T-helper 22 cell (primary cell): Measurements from ENCODE around the gene PRKCH.

Experiments
- DNase-seq: peaks from one replicate; pipeline ENCODE4 v3.0.0-alpha.2; 2020; ENCODE audit warnings: low read depth

PRKCH gene

GRCh38 chr14:61569308-61569707 is 247.9 kb downstream of the PRKCH start:
- no peak for DNase-seq

GRCh38 chr14:61569812-61570548 is 248.6 kb downstream of the PRKCH start:
- no peak for DNase-seq

GRCh38 chr14:61570549-61571290 is 249.3 kb downstream of the PRKCH start:
- DNase-seq: no peak

GRCh38 chr14:61571917-61572316 is 250.5 kb downstream of the PRKCH start:
- no peak for DNase-seq

- DNase-seq: no peak
Measured at GRCh38 chr14:61573321-61573720, 251.9 kb downstream of the PRKCH start.

- no peak for DNase-seq
Measured at GRCh38 chr14:61573748-61574513, 252.6 kb downstream of the PRKCH start.

GRCh38 chr14:61574514-61574807 is 253.1 kb downstream of the PRKCH start:
- DNase-seq: no peak

GRCh38 chr14:61575126-61575525 is 253.7 kb downstream of the PRKCH start:
- no peak for DNase-seq

GRCh38 chr14:61575551-61576150 is 254.3 kb downstream of the PRKCH start:
- no peak for DNase-seq

- no peak for DNase-seq
Measured at GRCh38 chr14:61577506-61577931, 256.1 kb downstream of the PRKCH start.

- no peak for DNase-seq
Measured at GRCh38 chr14:61578745-61579144, 257.4 kb downstream of the PRKCH start.

- no peak for DNase-seq
Measured at GRCh38 chr14:61581340-61581739, 260.0 kb downstream of the PRKCH start.

- no peak for DNase-seq
Measured at GRCh38 chr14:61581955-61582615, 260.7 kb downstream of the PRKCH start.

- DNase-seq: no peak
Measured at GRCh38 chr14:61582815-61583214, 261.4 kb downstream of the PRKCH start.

- no peak for DNase-seq
Measured at GRCh38 chr14:61584331-61584741, 263.0 kb downstream of the PRKCH start.

GRCh38 chr14:61585598-61586543 is 264.5 kb downstream of the PRKCH start:
- DNase-seq: no peak

- no peak for DNase-seq
Measured at GRCh38 chr14:61586544-61587055, 265.2 kb downstream of the PRKCH start.

GRCh38 chr14:61587081-61587713 is 265.8 kb downstream of the PRKCH start:
- no peak for DNase-seq

- DNase-seq: no peak
Measured at GRCh38 chr14:61588419-61588901, 267.1 kb downstream of the PRKCH start.
